Midbrain (tissue), 1 donor: ENCODE results near the gene CALN1.

Experiments used
- DNase-seq: peaks from one replicate; lab custom pipeline; 2025; lab: John Stamatoyannopoulos, UW

Gene CALN1

GRCh38 chr7:72183835-72184234 is 228.3 kb downstream of the CALN1 start:
- no peak for DNase-seq

GRCh38 chr7:72182036-72182435 is 230.1 kb downstream of the CALN1 start:
- no peak for DNase-seq

GRCh38 chr7:72176875-72177274 is 235.3 kb downstream of the CALN1 start:
- DNase-seq, result no peak

- DNase-seq, result no peak
Measured at GRCh38 chr7:72170475-72170874, 241.7 kb downstream of the CALN1 start.

DNA sequence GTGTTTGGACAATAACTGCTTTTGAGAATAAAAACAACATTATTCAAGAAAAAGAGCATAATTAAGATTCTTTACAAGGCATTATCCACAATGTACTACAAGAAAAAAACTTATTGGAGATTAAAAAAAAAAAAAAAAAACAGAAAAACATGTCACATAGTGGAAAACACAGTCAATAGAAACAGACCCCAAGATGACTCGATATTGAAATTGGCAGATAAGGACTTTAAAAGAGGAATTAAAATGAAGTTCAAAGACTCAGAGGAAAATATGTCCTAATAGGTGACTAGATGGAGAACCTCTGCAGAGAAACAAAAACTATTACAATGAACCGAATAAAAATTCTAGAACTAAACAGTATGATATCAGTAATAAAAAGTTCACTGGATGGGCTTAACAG is 248.9 kb downstream of the CALN1 start:
- DNase-seq, result no peak

- no peak for DNase-seq
Measured at GRCh38 chr7:72161534-72161933, 250.6 kb downstream of the CALN1 start.

DNA sequence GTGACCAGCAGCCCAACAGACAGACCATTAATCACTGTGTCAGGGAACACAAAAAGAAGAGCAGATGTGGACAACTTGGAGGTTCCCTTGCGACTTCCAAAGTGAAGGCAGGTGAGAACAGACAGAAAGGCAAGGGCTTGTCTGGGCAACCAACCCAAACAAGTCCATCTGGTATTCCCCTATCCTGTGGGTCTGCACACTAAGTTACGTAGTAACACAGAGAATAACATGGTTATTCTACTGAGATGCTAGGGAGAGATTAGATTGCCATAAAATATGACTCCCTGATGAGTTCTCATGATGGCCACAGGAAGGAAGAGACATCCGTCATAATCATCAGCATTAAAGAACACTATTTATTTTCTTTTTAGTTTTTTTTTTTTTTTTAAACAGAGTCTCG is 252.2 kb downstream of the CALN1 start:
- DNase-seq, result no peak

DNA sequence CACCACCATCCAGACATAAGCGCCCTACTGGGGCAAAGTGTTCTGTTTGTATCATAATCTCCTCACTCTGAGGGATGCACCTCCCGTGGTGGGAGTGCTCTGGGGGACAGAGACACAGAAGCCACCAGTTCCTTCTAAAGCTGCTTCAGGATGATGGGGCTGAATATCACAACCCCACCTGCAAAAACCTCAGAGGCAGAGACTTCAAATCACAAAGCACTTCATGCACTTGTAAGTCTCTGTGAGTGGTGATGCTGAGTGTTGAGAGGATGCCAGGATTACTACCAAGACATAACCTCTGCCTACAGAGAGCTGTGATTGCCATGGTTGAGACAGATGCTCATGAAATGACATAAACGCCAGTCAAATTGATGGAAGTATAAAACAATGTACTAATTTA is 255.5 kb downstream of the CALN1 start:
- DNase-seq, result no peak

GRCh38 chr7:72153132-72153512 is 259.0 kb downstream of the CALN1 start:
- DNase-seq, result no peak

- peak; percentile 95 for DNase-seq
Measured at GRCh38 chr7:72152161-72153131, 259.7 kb downstream of the CALN1 start.

- no peak for DNase-seq
Measured at GRCh38 chr7:72140566-72140965, 271.6 kb downstream of the CALN1 start.

DNA sequence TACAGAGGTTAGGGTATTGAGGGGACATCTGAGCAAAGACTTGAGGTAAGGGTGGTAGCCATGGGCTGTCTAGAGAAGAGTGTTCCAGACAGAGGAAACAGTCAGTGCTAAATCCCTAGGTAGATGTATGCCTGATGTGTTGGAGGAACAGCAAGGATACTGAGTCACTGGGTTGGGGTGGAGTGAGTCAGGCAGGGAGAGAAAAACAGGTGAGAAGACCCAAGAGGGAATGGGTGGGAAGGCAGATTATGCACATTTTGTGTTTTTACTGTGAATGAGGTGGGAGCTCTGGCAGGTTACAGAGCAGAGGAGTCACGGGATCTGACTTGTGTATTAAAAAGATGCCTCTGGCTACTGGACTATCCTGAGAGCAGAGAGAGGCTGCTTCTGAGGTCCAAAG is 285.0 kb downstream of the CALN1 start:
- no peak for DNase-seq

- no peak for DNase-seq
Measured at GRCh38 chr7:72123913-72124312, 288.2 kb downstream of the CALN1 start.

DNA sequence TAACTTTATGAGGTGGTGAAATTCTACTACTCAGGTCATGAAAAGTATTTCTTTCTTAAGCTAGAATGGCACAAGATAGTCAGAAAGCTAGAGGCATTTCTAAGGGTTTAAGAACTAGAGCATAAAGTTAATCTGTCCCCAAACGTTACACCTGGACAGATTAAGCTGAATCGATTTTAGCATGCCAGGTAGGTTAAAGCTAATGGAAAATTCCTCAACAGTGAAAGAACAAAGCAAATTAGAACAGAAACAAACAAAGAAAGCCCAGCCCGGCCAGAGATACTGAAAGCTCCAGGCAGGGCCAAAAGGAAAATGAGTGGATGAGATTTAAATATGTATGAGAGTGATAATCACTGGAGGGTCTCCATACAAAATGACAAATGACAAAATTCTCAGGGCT is 293.8 kb downstream of the CALN1 start:
- DNase-seq, result no peak

GRCh38 chr7:72114129-72114528 is 298.0 kb downstream of the CALN1 start:
- no peak for DNase-seq

GRCh38 chr7:72112992-72113391 is 299.1 kb downstream of the CALN1 start:
- DNase-seq, result no peak

- DNase-seq, result no peak
Measured at GRCh38 chr7:72112530-72112929, 299.6 kb downstream of the CALN1 start.

DNA sequence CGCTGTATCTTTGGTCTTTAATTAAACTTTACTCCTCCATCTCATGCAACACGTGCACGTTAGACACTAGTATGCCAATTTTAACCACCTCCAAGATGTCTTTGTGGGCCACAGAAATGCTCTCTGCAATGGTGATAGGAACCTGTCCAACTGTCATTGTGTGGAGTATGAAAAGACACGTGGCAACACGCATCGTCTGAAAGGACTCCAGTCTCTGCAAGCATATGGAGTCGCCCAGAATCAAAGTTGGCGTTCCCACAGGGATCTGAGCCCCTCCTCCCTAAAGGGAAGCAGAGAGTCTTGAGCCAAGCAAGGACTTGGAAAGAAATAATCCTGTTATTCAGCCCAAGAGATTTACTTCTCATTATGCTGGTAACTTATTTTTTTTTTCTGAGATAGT is 301.1 kb downstream of the CALN1 start:
- no peak for DNase-seq

- DNase-seq, result no peak
Measured at GRCh38 chr7:72109566-72109965, 302.6 kb downstream of the CALN1 start.

DNA sequence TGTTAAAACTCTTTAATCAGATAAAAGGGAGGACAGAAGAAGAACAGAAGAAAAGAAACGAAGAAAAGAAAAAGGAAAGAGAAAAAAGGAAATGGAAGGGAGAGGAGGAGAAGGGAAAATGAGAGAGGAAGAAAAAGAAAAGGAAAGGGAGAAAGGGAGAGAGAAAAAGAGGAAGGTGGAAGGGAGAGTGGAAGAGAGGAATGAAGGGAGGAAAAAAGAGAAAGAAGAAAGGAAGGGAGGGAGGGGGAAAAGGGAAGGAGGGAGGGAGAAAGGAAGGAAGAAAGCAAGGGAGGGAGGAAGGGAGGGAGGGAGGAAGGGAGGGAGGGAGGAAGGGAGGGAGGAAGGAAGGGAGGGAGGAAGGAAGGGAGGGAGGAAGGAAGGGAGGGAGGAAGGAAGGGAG is 305.7 kb downstream of the CALN1 start:
- no peak for DNase-seq

- DNase-seq, result no peak
Measured at GRCh38 chr7:72101444-72101843, 310.7 kb downstream of the CALN1 start.

DNA sequence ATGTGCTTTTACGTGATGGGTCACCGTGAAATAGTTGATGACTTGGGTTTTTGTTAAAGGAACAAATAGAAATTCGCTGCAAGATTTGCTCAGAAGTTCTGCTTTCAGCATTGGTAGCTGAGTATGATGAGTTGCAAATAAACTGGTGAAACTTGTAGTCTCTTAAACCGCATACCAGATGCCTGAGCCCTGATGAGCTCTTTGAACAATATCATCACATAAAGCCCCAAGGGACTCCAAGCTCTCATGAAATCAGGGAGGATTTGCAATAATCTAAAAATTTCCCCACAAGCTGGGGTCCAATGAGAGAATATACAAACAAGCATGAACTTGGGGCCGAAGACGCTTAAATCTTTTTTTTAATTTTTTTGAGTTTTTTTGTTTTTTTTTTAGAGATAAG is 312.4 kb downstream of the CALN1 start:
- no peak for DNase-seq

GRCh38 chr7:72098807-72099580 is 313.1 kb downstream of the CALN1 start:
- DNase-seq, result no peak
